ENCODE measurements around the gene GOLIM4. TPM values are rescaled to one million over a fixed set of nuclear protein-coding genes. Genes with fewer than 3 reads are reported as not detected.

The GOLIM4 gene
- total RNA-seq, 1 experiment from 2014 or later, result 17.4 TPM

- Mint-ChIP-seq H3K27me3 (ENCODE audit: insufficient read depth, unreplicated experiment) (no peaks in the 10 kb centered on the region), H3K36me3 (ENCODE audit: insufficient read depth, unreplicated experiment) (no peaks in the 10 kb centered on the region)
- CTCF ChIA-PET, result no interaction called here
These were observed 21.7 kb downstream of the GOLIM4 start for GRCh38 chr3:168073842-168074605.

GRCh38 chr3:168072323-168072650, 23.4 kb downstream of the GOLIM4 start:
- BruUV-seq (replicated peaks), result no TSS peak
- DNase-seq, result no peak
- Histone ChIP-seq H3K27me3 (replicated peaks; ENCODE audit: control insufficient read depth, insufficient read depth, low read length) (no peaks in the 10 kb centered on the region), H3K36me3 (ENCODE audit: control insufficient read depth, insufficient read depth, low read length) (no peaks in the 10 kb centered on the region), H3K4me1 (no peaks in the 10 kb centered on the region), H3K9me3 (no peaks in the 10 kb centered on the region), H3K4me3 (ENCODE audit: low read depth, low read length) (no peak overlapping the region)
- intact Hi-C loops (cut with micrococcal nuclease; ENCODE audit: unreplicated experiment), result no loop called here
- H3K4me1 Mint-ChIP-seq (ENCODE audit: low read depth, unreplicated experiment), result no peaks in the 10 kb centered on the region
- no peaks in the 10 kb centered on the region for H3K36me3 Mint-ChIP-seq (ENCODE audit: insufficient read depth, unreplicated experiment)
- H3K27ac Mint-ChIP-seq (ENCODE audit: unreplicated experiment), result no peak overlapping the region
- no peak for TF ChIP-seq CTCF (IDR thresholded peaks at IDR 0.05; ENCODE audit: insufficient read depth in 1 of 2, low read depth in 1 of 2, low read length in 1 of 2, severe bottlenecking in 1 of 2, unreplicated experiment in 1 of 2)
- H3K27me3 Mint-ChIP-seq (ENCODE audit: insufficient read depth, unreplicated experiment), result no peaks in the 10 kb centered on the region
- POLR2A ChIA-PET, result no interaction called here
- H3K9me3 Mint-ChIP-seq (ENCODE audit: unreplicated experiment), result no peaks in the 10 kb centered on the region
- no peak overlapping the region for H3K4me3 Mint-ChIP-seq (ENCODE audit: unreplicated experiment)
- CTCF ChIA-PET, result no interaction called here

More at GRCh38 chr3:168073842-168074605, 21.7 kb downstream of the GOLIM4 start:
- intact Hi-C loops (cut with micrococcal nuclease; ENCODE audit: unreplicated experiment), result no loop called here
- no peaks in the 10 kb centered on the region for H3K9me3 Mint-ChIP-seq (ENCODE audit: unreplicated experiment)
- no peak overlapping the region for H3K27ac Mint-ChIP-seq (ENCODE audit: unreplicated experiment)
- no peaks in the 10 kb centered on the region for H3K27me3 ChIP-seq (replicated peaks; ENCODE audit: control insufficient read depth, insufficient read depth, low read length)
- H3K4me3 Mint-ChIP-seq (ENCODE audit: unreplicated experiment), result no peak overlapping the region
- BruUV-seq (replicated peaks), result no TSS peak
- TF ChIP-seq CTCF (IDR thresholded peaks at IDR 0.05; ENCODE audit: insufficient read depth in 1 of 2, low read depth in 1 of 2, low read length in 1 of 2, severe bottlenecking in 1 of 2, unreplicated experiment in 1 of 2), result no peak
- DNase-seq, result no peak
- no peaks in the 10 kb centered on the region for H3K36me3 ChIP-seq (ENCODE audit: control insufficient read depth, insufficient read depth, low read length)
- POLR2A ChIA-PET, result no interaction called here
- no peak overlapping the region for H3K4me3 ChIP-seq (ENCODE audit: low read depth, low read length)
- H3K9me3 ChIP-seq, result no peaks in the 10 kb centered on the region
- H3K4me1 ChIP-seq, result no peaks in the 10 kb centered on the region
- H3K4me1 Mint-ChIP-seq (ENCODE audit: low read depth, unreplicated experiment), result no peaks in the 10 kb centered on the region

- Mint-ChIP-seq H3K4me3 (ENCODE audit: unreplicated experiment) (no peak overlapping the region), H3K27ac (ENCODE audit: unreplicated experiment) (no peak overlapping the region), H3K4me1 (ENCODE audit: low read depth, unreplicated experiment) (no peaks in the 10 kb centered on the region), H3K36me3 (ENCODE audit: insufficient read depth, unreplicated experiment) (no peaks in the 10 kb centered on the region), H3K9me3 (ENCODE audit: unreplicated experiment) (no peaks in the 10 kb centered on the region), H3K27me3 (ENCODE audit: insufficient read depth, unreplicated experiment) (no peaks in the 10 kb centered on the region)
- H3K4me3 ChIP-seq (ENCODE audit: low read depth, low read length), result no peak overlapping the region
- CTCF ChIA-PET, result no interaction called here
- no peaks in the 10 kb centered on the region for H3K27me3 ChIP-seq (replicated peaks; ENCODE audit: control insufficient read depth, insufficient read depth, low read length)
- no peaks in the 10 kb centered on the region for H3K9me3 ChIP-seq
- TF ChIP-seq CTCF (IDR thresholded peaks at IDR 0.05; ENCODE audit: insufficient read depth in 1 of 2, low read depth in 1 of 2, low read length in 1 of 2, severe bottlenecking in 1 of 2, unreplicated experiment in 1 of 2), result no peak
- POLR2A ChIA-PET, result no interaction called here
- BruUV-seq (replicated peaks), result no TSS peak
- intact Hi-C loops (cut with micrococcal nuclease; ENCODE audit: unreplicated experiment), result no loop called here
- no peaks in the 10 kb centered on the region for H3K36me3 ChIP-seq (ENCODE audit: control insufficient read depth, insufficient read depth, low read length)
- no peak for DNase-seq
- no peaks in the 10 kb centered on the region for H3K4me1 ChIP-seq
These were observed 24.0 kb downstream of the GOLIM4 start for GRCh38 chr3:168071591-168072322.
